ENCODE data around the gene ABAT. TPM values are rescaled to one million over a fixed set of nuclear protein-coding genes. Genes with fewer than 3 reads are reported as not detected.
A peak's percentile ranks its signal among the peaks of the same experiment; 100 is the strongest.
"Not testable (repeated sequence)": the region's sequence is repeated elsewhere in the genome, so short reads cannot be mapped to it uniquely, and the experiment has no call there.

ABAT gene
- total RNA-seq, 4 donors from 2014 or later = 2.0 to 8.5 (median 5.9) TPM

GRCh38 chr16:8645831-8646230 lies 28.6 kb upstream of the ABAT start:
- Histone ChIP-seq H3K4me3 (no peak overlapping the region), H3K27ac (no peak overlapping the region), H3K4me1 (no peaks in the 10 kb centered on the region), H3K9me3 (no peaks in the 10 kb centered on the region), H3K27me3 (no peaks in the 10 kb centered on the region), H3K36me3 (peaks cover 82% of the 10 kb centered on the region)
- TF ChIP-seq CTCF (IDR thresholded peaks at IDR 0.05) (no peak), POLR2AphosphoS5 (IDR thresholded peaks at IDR 0.05) (no peak), POLR2A (IDR thresholded peaks at IDR 0.05) (no peak), EP300 (IDR thresholded peaks at IDR 0.05) (no peak)
- WGBS = 76% methylated on average over 13 of the region's 13 CpGs
- DNase-seq (ENCODE audit: low spot score in 2 of 2) = no peak

- Histone ChIP-seq H3K27ac (no peak overlapping the region), H3K9me3 (no peaks in the 10 kb centered on the region), H3K4me1 (no peaks in the 10 kb centered on the region), H3K4me3 (no peak overlapping the region), H3K36me3 (peaks cover 76% of the 10 kb centered on the region), H3K27me3 (no peaks in the 10 kb centered on the region)
- WGBS = 80% methylated on average over 13 of the region's 13 CpGs
- no peak for TF ChIP-seq POLR2AphosphoS5 (IDR thresholded peaks at IDR 0.05)
- no peak for TF ChIP-seq POLR2A (IDR thresholded peaks at IDR 0.05)
- no peak for DNase-seq (ENCODE audit: low spot score in 2 of 2)
These were observed 27.9 kb upstream of the ABAT start for GRCh38 chr16:8646326-8647053.

GRCh38 chr16:8647721-8648318 lies 26.6 kb upstream of the ABAT start:
- H3K4me1 ChIP-seq = no peaks in the 10 kb centered on the region
- DNase-seq (ENCODE audit: low spot score in 2 of 2) = no peak
- no peaks in the 10 kb centered on the region for H3K9me3 ChIP-seq
- H3K4me3 ChIP-seq = no peak overlapping the region
- TF ChIP-seq EP300 (IDR thresholded peaks at IDR 0.05) (no peak), POLR2A (IDR thresholded peaks at IDR 0.05) (no peak), POLR2AphosphoS5 (IDR thresholded peaks at IDR 0.05) (no peak), CTCF (IDR thresholded peaks at IDR 0.05) (no peak)
- peaks cover 62% of the 10 kb centered on the region for H3K36me3 ChIP-seq
- H3K27ac ChIP-seq = no peak overlapping the region
- H3K27me3 ChIP-seq = no peaks in the 10 kb centered on the region
- WGBS = 85% methylated on average over 8 of the region's 9 CpGs

GRCh38 chr16:8648877-8649276 lies 25.5 kb upstream of the ABAT start:
- Histone ChIP-seq H3K36me3 (peaks cover 52% of the 10 kb centered on the region), H3K27ac (no peak overlapping the region), H3K4me3 (no peak overlapping the region), H3K4me1 (no peaks in the 10 kb centered on the region), H3K9me3 (no peaks in the 10 kb centered on the region), H3K27me3 (no peaks in the 10 kb centered on the region)
- no peak for DNase-seq (ENCODE audit: low spot score in 2 of 2)
- no peak for TF ChIP-seq POLR2A (IDR thresholded peaks at IDR 0.05)
- TF ChIP-seq EP300 (IDR thresholded peaks at IDR 0.05) = no peak
- no peak for TF ChIP-seq POLR2AphosphoS5 (IDR thresholded peaks at IDR 0.05)
- WGBS = 90% methylated on average over 4 of the region's 4 CpGs

- TF ChIP-seq EP300 (IDR thresholded peaks at IDR 0.05) (no peak), CTCF (IDR thresholded peaks at IDR 0.05) (no peak), POLR2AphosphoS5 (IDR thresholded peaks at IDR 0.05) (no peak), POLR2A (IDR thresholded peaks at IDR 0.05) (no peak)
- Histone ChIP-seq H3K4me3 (no peak overlapping the region), H3K27me3 (no peaks in the 10 kb centered on the region), H3K36me3 (peaks cover 40% of the 10 kb centered on the region), H3K27ac (no peak overlapping the region), H3K9me3 (no peaks in the 10 kb centered on the region), H3K4me1 (no peaks in the 10 kb centered on the region)
- WGBS = 82% methylated on average over 8 of the region's 8 CpGs
- DNase-seq (ENCODE audit: low spot score in 2 of 2) = no peak
These were observed 24.4 kb upstream of the ABAT start for GRCh38 chr16:8649829-8650554.

- H3K36me3 ChIP-seq = peaks cover 21% of the 10 kb centered on the region
- peak in 1 of 2 donors; percentile 10 for TF ChIP-seq CTCF (IDR thresholded peaks at IDR 0.05)
- H3K4me1 ChIP-seq; H3K4me3 ChIP-seq; H3K27me3 ChIP-seq; DNase-seq (ENCODE audit: low spot score in 2 of 2); H3K9me3 ChIP-seq; H3K27ac ChIP-seq: not testable (repeated sequence)
- WGBS = 67% methylated on average over 6 of the region's 7 CpGs
These were observed 22.5 kb upstream of the ABAT start for GRCh38 chr16:8651958-8652357.
